Sigmoid colon (tissue), 7 donors: ENCODE results near the gene BRD4. TPM values are rescaled to one million over a fixed set of nuclear protein-coding genes. Genes with fewer than 3 reads are reported as not detected.

Experiments used
- DNase-seq: peaks from one replicate; pipeline ENCODE4 v3.0.0-alpha.2; 2019
- H3K27ac ChIP-seq, 4 donors: fragments of 200-600 bp; sonication (generic); one replicate each; pipeline ENCODE4 v1.5.1; 2016 to 2019; ENCODE audit warnings: mild to moderate bottlenecking in 1 of 4
- H3K27me3 ChIP-seq, 3 donors: fragments of 200-600 bp; sonication (generic); one replicate each; pipeline ENCODE4 v1.5.1; 2019; ENCODE audit warnings: mild to moderate bottlenecking in 1 of 3
- H3K36me3 ChIP-seq, 4 donors: fragments of 200-600 bp; sonication (generic); one replicate each; pipeline ENCODE4 v1.5.1; 2016 to 2019
- H3K4me1 ChIP-seq, 4 donors: fragments of 200-600 bp; sonication (generic); one replicate each; pipeline ENCODE4 v1.5.1; 2017 to 2019
- H3K4me3 ChIP-seq, 4 donors: fragments of 200-600 bp; sonication (generic); one replicate each; pipeline ENCODE4 v1.5.1; 2017 to 2019; ENCODE audit warnings: mild to moderate bottlenecking in 2 of 4, moderate library complexity in 1 of 4
- H3K9me3 ChIP-seq, 4 donors: fragments of 200-600 bp in 3 of 4; sonication (generic) in 3 of 4; one replicate each; pipeline versions ENCODE4 v1.5.1 to v1.6.1; 2013 to 2019
- EP300 ChIP-seq, 4 donors: sonication (generic); formaldehyde crosslinking; IDR thresholded peaks; one replicate each; pipeline ENCODE4 v1.6.1; 2017; ENCODE audit warnings: antibody characterized with exemption in 4 of 4
- POLR2A ChIP-seq, 2 donors: fragments of 450-650 bp; IDR thresholded peaks; one replicate each; pipeline ENCODE4 v1.6.1; 2016; ENCODE audit warnings: antibody characterized with exemption in 2 of 2, mild to moderate bottlenecking in 2 of 2, moderate library complexity in 2 of 2
- POLR2AphosphoS5 ChIP-seq, 4 donors: sonication (generic); formaldehyde crosslinking; IDR thresholded peaks; one replicate each; pipeline ENCODE4 v1.6.1; 2017; ENCODE audit warnings: antibody characterized with exemption in 4 of 4
- WGBS, 2 donors: extraction: QIAGEN DNeasy Blood & Tissue Kit; methylation state at CpG; one replicate each; pipeline ENCODE4 v1.1.7; 2013; 5-methylcytosine and 5-hydroxymethylcytosine counted together
- intact Hi-C: fragments of 100-400 bp; cut with DNase I; formaldehyde crosslinking; loops from one replicate; pipeline ENCODE4 v1.15.1; 2023
- polyA plus RNA-seq, 3 donors: library from polyadenylated mRNA; stranded (reverse); fragments of 200-250 nt; gene quantifications; one replicate each; pipeline ENCODE4 v1.2.3, GENCODE V29; 2013
- total RNA-seq, 4 donors: library from RNA; depleted of rRNA; stranded (reverse); fragments of >200 nt; gene quantifications; one replicate each; pipeline ENCODE4 v1.1.0, GENCODE V29; 2016
- TF ChIP-seq, protein P1 (sequence below), 4 experiments: fragments of 450-650 bp in 3 of 4; fragments of 200-600 bp in 1 of 4; IDR thresholded peaks; one replicate each; pipeline ENCODE4 v1.5.1; 2016 to 2019; ENCODE audit warnings: antibody characterized with exemption in 4 of 4, mild to moderate bottlenecking in 3 of 4, moderate library complexity in 2 of 4
- donor health status: healthy with polysubstance abuse.
- donor health status: Bipolar disorder and iron deficiency.
- donor health status: healthy.

BRD4 gene
- total and polyA plus RNA-seq, 7 donors: 9.0 to 43.8 (median 20.1) TPM

DNA sequence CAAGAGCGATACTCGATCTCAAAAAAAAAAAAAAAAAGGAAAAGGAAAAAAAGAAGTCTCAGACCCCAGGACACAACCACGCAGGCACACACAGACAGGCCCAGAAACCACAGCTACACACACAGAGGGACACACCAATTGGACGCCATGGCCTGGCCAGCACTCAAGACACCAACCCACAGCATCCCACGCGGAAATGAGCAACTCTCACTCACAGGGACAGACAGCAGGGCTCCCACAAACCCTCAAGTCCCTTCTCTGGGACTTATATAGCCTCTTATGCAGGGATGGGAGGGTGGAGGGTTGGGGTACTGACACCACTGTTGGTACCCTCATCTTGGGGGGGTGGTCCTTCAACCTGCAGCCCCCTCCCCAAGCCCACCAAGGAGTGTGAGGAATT lies 137.4 kb downstream of the BRD4 start:
- 54 to 66% methylated on average over 6 of the region's 6 CpGs for WGBS, 2 donors
- DNase-seq: no peak
- Histone ChIP-seq H3K27me3 (peaks cover 25 to 75% (median 46%) of the 10 kb centered on the region in 3 donors), H3K4me1 (peaks cover 0 to 23% (median 15%) of the 10 kb centered on the region in 4 donors), H3K36me3 (no peaks in the 10 kb centered on the region), H3K27ac (peak overlapping the region in 3 of 4 donors; percentile 2 to 49 (median 28)), H3K4me3 (peak overlapping the region in 3 of 4 donors; percentile 25 to 47 (median 43)), H3K9me3 (no peaks in the 10 kb centered on the region)
- TF ChIP-seq POLR2A (IDR thresholded peaks at IDR 0.05) (no peak), EP300 (IDR thresholded peaks at IDR 0.05) (no peak), POLR2AphosphoS5 (IDR thresholded peaks at IDR 0.05) (no peak)
- TF ChIP-seq, protein P1, sequence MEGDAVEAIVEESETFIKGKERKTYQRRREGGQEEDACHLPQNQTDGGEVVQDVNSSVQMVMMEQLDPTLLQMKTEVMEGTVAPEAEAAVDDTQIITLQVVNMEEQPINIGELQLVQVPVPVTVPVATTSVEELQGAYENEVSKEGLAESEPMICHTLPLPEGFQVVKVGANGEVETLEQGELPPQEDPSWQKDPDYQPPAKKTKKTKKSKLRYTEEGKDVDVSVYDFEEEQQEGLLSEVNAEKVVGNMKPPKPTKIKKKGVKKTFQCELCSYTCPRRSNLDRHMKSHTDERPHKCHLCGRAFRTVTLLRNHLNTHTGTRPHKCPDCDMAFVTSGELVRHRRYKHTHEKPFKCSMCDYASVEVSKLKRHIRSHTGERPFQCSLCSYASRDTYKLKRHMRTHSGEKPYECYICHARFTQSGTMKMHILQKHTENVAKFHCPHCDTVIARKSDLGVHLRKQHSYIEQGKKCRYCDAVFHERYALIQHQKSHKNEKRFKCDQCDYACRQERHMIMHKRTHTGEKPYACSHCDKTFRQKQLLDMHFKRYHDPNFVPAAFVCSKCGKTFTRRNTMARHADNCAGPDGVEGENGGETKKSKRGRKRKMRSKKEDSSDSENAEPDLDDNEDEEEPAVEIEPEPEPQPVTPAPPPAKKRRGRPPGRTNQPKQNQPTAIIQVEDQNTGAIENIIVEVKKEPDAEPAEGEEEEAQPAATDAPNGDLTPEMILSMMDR (IDR thresholded peaks at IDR 0.05): no peak
- intact Hi-C loops: no loop called here

GRCh38 chr19:15191982-15192381 lies 140.4 kb downstream of the BRD4 start:
- H3K27ac ChIP-seq: no peak overlapping the region
- intact Hi-C loops: no loop called here

DNA sequence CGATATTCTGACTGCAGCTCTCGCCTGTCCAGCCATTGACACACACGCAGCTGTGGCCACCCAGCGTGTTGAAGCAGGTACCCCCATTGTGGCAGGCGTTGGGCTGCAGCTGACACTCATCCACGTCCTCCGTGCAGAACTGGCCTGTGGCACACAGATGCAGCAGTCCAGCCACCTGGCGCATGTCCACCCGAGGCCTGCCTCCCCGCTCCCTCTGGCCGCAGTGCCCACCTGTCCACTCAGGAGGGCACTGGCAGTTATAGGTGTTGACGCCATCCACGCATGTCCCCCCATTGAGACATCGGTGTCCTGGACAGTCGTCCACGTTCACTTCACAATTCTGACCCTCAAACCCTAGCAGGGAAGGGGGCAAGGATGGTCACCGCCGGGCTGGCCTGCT lies 140.8 kb downstream of the BRD4 start:
- Histone ChIP-seq H3K27ac (no peak overlapping the region), H3K4me3 (no peak overlapping the region), H3K36me3 (no peaks in the 10 kb centered on the region), H3K27me3 (peaks cover 20 to 41% (median 25%) of the 10 kb centered on the region in 3 donors), H3K9me3 (no peaks in the 10 kb centered on the region), H3K4me1 (peaks cover 0 to 13% (median 10%) of the 10 kb centered on the region in 4 donors)
- no peak for DNase-seq
- intact Hi-C loops: no loop called here
- TF ChIP-seq POLR2AphosphoS5 (IDR thresholded peaks at IDR 0.05) (no peak), EP300 (IDR thresholded peaks at IDR 0.05) (no peak), POLR2A (IDR thresholded peaks at IDR 0.05) (no peak)
- TF ChIP-seq, protein P1 (IDR thresholded peaks at IDR 0.05): no peak
- WGBS, 2 donors: 93 to 94% methylated on average over 18 of the region's 18 CpGs

More at GRCh38 chr19:15191982-15192381, 140.4 kb downstream of the BRD4 start:
- WGBS, 2 donors: 93 to 94% methylated on average over 18 of the region's 18 CpGs
- DNase-seq: no peak
- Histone ChIP-seq H3K4me1 (peaks cover 0 to 13% (median 10%) of the 10 kb centered on the region in 4 donors), H3K4me3 (no peak overlapping the region), H3K36me3 (no peaks in the 10 kb centered on the region), H3K9me3 (no peaks in the 10 kb centered on the region), H3K27me3 (peaks cover 20 to 46% (median 30%) of the 10 kb centered on the region in 3 donors)
- TF ChIP-seq, protein P1 (IDR thresholded peaks at IDR 0.05): no peak
- TF ChIP-seq POLR2A (IDR thresholded peaks at IDR 0.05) (no peak), EP300 (IDR thresholded peaks at IDR 0.05) (no peak), POLR2AphosphoS5 (IDR thresholded peaks at IDR 0.05) (no peak)

- TF ChIP-seq, protein P1 (IDR thresholded peaks at IDR 0.05): no peak
- TF ChIP-seq EP300 (IDR thresholded peaks at IDR 0.05): no peak
- TF ChIP-seq POLR2A (IDR thresholded peaks at IDR 0.05): no peak
- no peak for TF ChIP-seq POLR2AphosphoS5 (IDR thresholded peaks at IDR 0.05)
- no peak overlapping the region for H3K27ac ChIP-seq
- 86 to 93% methylated on average over 24 of the region's 24 CpGs for WGBS, 2 donors
- DNase-seq: no peak
- no peaks in the 10 kb centered on the region for H3K36me3 ChIP-seq
- H3K9me3 ChIP-seq: no peaks in the 10 kb centered on the region
- H3K4me1 ChIP-seq: no peaks in the 10 kb centered on the region
- H3K4me3 ChIP-seq: no peak overlapping the region
- peaks cover 0 to 15% (median 1%) of the 10 kb centered on the region in 3 donors for H3K27me3 ChIP-seq
- intact Hi-C loops: no loop called here
Observed at GRCh38 chr19:15188851-15189250, 143.5 kb downstream of the BRD4 start.
